ENCODE data around the gene ANAPC13.

ANAPC13 gene

DNA sequence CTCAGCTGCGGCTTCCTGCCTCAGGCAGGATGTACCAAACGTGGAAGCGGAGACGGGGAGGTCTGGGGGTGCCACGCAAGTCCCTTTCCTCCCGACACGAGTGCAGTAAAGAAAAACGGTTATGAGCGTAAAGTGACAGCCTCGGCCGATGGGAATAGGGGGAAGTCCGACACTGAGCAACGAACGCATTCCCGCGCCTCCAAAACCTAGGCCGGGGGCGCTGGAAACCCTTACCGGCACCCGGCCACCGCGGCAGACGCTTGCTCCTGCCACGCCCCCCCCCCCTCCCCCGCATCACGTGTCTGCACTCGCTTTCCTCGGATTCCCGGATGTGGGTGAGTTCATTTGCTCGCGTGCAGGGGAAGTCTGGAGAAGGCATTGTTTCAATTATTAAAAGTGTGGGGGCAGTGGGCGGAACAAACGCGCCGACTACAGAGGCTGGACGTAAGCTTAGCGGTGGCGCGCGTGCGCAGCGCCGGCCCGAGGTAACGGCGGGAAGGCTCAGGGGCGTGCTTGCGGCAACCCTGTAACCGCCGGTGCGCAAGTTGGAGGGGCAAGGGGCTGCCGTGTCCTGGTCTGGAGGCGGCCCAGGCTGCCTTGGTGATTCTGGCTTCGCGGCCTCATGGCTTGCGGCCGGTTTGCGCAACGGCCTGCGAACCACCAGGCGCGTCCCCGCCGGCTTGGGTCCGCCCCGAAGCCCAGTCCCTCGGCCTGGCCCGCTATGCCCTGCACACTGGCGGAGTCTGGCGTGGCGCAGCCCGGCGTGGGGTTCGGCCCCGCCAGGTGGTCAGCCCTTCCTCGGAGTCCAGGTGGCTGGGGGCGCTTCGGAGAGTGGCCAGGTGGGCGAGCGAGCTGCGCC is at the start of gene ANAPC13, which contains the start of gene CEP63:
Gene ANAPC13, minus strand, starts transcription at position 268 of the 859 bp plus-strand sequence. CDS start 3,081 bp downstream, outside the sequence.
Gene CEP63, plus strand, starts transcription at position 340 of the 859 bp plus-strand sequence. CDS start 9,264 bp downstream, outside the sequence.
- TF ChIP-seq, protein P1, sequence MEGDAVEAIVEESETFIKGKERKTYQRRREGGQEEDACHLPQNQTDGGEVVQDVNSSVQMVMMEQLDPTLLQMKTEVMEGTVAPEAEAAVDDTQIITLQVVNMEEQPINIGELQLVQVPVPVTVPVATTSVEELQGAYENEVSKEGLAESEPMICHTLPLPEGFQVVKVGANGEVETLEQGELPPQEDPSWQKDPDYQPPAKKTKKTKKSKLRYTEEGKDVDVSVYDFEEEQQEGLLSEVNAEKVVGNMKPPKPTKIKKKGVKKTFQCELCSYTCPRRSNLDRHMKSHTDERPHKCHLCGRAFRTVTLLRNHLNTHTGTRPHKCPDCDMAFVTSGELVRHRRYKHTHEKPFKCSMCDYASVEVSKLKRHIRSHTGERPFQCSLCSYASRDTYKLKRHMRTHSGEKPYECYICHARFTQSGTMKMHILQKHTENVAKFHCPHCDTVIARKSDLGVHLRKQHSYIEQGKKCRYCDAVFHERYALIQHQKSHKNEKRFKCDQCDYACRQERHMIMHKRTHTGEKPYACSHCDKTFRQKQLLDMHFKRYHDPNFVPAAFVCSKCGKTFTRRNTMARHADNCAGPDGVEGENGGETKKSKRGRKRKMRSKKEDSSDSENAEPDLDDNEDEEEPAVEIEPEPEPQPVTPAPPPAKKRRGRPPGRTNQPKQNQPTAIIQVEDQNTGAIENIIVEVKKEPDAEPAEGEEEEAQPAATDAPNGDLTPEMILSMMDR (IDR thresholded peaks at IDR 0.05; ENCODE audit: low read depth, low read length, missing control alignments) = no peak
- H3K4me3 ChIP-seq (ENCODE audit: low read depth, low read length) = peak within 1 kb of the TSS; percentile 81
- peak; percentile 99 for DNase-seq (ENCODE audit: low read depth)

DNA sequence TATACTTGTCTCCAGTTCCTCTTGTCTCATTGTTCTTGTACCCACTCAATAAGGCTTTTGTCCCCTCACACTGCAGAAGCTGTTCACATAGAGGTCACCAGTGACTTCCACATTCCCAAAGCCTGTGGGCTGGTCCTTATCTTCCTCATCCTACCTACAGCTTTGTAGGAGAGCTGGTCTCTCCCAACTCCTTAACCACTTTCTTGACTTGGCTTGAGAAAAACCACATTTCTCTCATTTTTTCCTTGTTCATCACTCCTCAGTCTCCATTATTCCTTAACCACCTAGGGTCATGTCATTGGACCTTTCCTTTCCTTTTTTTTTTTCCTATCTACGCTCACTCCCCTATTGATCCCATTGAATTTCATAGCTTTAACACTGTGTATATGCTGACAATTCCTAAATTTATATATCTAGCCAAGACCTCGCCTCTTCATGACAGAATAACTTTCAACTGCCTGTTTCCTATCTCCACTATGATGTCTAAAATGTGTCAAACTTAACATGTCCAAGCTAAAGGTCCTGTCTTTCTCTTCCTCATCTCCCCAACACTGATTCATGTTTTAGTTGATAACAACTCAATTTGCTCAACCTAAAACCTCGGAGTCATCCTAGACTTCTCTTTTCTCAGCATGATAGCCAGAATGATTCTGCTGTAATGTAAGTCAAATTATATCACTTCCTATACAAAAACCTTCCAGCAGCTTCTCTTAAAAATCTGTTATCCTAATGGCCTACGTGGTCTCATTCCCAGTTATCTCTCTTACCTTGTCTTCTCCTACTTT is 49.6 kb upstream of the ANAPC13 start:
- DNase-seq (ENCODE audit: low read depth) = no peak
- TF ChIP-seq, protein P1 (IDR thresholded peaks at IDR 0.05; ENCODE audit: low read depth, low read length, missing control alignments) = no peak
- no peak overlapping the region for H3K4me3 ChIP-seq (ENCODE audit: low read depth, low read length)

DNA sequence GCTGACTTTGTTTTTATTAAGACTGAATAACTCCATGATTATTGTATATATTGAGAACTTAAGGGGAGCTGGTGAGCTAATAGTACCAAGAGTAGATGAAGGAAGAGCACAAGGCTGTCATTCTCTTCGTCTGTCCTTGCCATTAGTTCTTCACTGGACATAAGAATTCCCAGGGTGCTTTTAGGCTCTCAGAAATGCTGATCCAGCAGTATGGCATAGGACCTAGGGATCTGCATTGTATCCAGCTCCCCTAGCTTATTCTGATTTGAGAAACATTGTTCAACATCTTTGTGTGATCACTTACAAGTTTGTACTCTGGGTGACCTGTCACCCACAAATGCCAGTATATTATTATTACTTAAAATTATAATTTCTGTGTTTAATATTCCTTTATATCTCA is 47.7 kb upstream of the ANAPC13 start:
- TF ChIP-seq, protein P1 (IDR thresholded peaks at IDR 0.05; ENCODE audit: low read depth, low read length, missing control alignments) = no peak
- no peak overlapping the region for H3K4me3 ChIP-seq (ENCODE audit: low read depth, low read length)
- DNase-seq (ENCODE audit: low read depth) = no peak

DNA sequence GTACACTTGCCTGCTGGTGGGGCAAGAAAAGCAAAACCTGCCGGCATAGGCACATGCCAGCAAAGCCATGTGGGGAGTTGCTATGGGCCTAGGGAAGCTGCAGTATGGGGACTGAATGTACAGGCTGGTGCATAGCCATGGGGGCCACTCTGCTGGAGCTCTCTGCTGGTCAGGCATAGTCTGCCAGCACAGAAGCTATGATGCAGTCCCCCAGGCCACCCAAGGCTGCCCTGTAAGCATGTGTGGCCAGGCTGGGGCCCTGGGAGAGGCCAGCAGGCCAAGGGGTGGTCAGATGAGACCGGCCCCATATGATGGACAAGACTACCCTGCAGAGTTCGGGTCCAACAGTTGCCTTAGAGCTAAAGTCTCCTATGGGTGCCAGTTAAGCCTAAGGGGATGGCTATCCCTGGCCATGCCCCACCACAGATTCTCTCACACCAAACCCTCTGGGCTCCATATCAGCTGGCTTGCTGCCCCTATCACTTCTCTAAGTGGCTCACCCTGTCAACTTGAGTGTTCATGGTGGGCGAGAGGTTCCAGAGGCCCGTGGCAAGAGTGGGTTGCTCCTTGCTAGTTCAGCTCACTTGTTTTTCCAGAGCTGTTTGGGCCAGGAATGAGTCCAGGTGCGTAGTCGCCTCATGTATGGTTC is 41.9 kb upstream of the ANAPC13 start:
- TF ChIP-seq, protein P1 (IDR thresholded peaks at IDR 0.05; ENCODE audit: low read depth, low read length, missing control alignments) = no peak
- no peak overlapping the region for H3K4me3 ChIP-seq (ENCODE audit: low read depth, low read length)
- no peak for DNase-seq (ENCODE audit: low read depth)

DNA sequence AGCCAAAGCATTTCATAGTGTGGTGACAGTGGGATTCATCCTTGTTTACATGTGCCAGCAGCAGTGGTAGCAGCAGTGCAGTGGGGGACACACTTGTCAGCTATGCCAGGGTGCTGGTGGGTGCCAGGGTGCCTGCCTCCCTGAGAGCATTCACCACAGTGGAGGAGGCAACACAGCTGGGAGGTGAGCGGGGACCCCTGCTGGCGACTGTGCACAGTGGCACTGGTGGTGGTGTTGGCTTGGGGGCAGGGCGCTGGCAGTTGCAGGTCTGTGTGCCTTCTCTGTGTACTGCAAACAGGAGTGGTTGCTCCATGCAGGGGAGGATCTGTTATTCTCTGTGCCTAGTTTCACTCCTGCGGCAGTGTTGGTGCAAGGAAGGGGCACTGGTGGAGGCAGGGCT is 41.3 kb upstream of the ANAPC13 start:
- no peak overlapping the region for H3K4me3 ChIP-seq (ENCODE audit: low read depth, low read length)
- TF ChIP-seq, protein P1 (IDR thresholded peaks at IDR 0.05; ENCODE audit: low read depth, low read length, missing control alignments) = peak; percentile 53
- DNase-seq (ENCODE audit: low read depth) = no peak

- TF ChIP-seq, protein P1 (IDR thresholded peaks at IDR 0.05; ENCODE audit: low read depth, low read length, missing control alignments) = no peak
- H3K4me3 ChIP-seq (ENCODE audit: low read depth, low read length) = no peak overlapping the region
- DNase-seq (ENCODE audit: low read depth) = no peak
These were observed 40.5 kb upstream of the ANAPC13 start for GRCh38 chr3:134526319-134526718.

Data from GM12864 (cell line).